Muscle layer of duodenum (tissue), 2 donors: ENCODE data around the gene NOL4L.

Source experiments
- H3K27ac ChIP-seq: one replicate; pipeline ENCODE4 v1.7.0; 2013; ENCODE audit warnings: mild to moderate bottlenecking, low read length
- H3K27me3 ChIP-seq: one replicate; pipeline ENCODE4 v1.7.0; 2013; ENCODE audit warnings: low read depth, mild to moderate bottlenecking, control low read depth, low read length
- H3K36me3 ChIP-seq, 2 donors: one replicate each; pipeline ENCODE4 v1.7.0; 2013; ENCODE audit warnings: low read length in 2 of 2, control low read depth in 1 of 2, mild to moderate bottlenecking in 1 of 2; ENCODE audit not compliant: insufficient read depth in 2 of 2, control insufficient read depth in 1 of 2
- H3K4me1 ChIP-seq, 2 donors: one replicate each; pipeline ENCODE4 v1.7.0; 2013; ENCODE audit warnings: low read length in 2 of 2, mild to moderate bottlenecking in 2 of 2, control low read depth in 1 of 2, moderate library complexity in 1 of 2; ENCODE audit not compliant: insufficient read depth in 2 of 2, control insufficient read depth in 1 of 2
- H3K4me3 ChIP-seq, 2 donors: one replicate each; pipeline ENCODE4 v1.7.0; 2013; ENCODE audit warnings: low read length in 2 of 2, low read depth in 1 of 2, mild to moderate bottlenecking in 1 of 2
- H3K9me3 ChIP-seq, 2 donors: one replicate each; pipeline ENCODE4 v1.7.0; 2013; ENCODE audit warnings: low read length in 2 of 2, control low read depth in 1 of 2, mild to moderate bottlenecking in 1 of 2; ENCODE audit not compliant: control insufficient read depth in 1 of 2
- donor health status: healthy.

The NOL4L gene

GRCh38 chr20:32521780-32522525 lies 63.2 kb downstream of the NOL4L start:
- peaks cover 0 to 32% of the 10 kb centered on the region in 2 donors for H3K4me1 ChIP-seq
- H3K27ac ChIP-seq: no peak overlapping the region
- H3K9me3 ChIP-seq: no peaks in the 10 kb centered on the region
- H3K27me3 ChIP-seq: no peaks in the 10 kb centered on the region
- H3K36me3 ChIP-seq: peaks cover 0 to 11% of the 10 kb centered on the region in 2 donors
- no peak overlapping the region for H3K4me3 ChIP-seq

GRCh38 chr20:32520927-32521203 lies 64.3 kb downstream of the NOL4L start:
- H3K27me3 ChIP-seq: no peaks in the 10 kb centered on the region
- no peaks in the 10 kb centered on the region for H3K9me3 ChIP-seq
- H3K4me3 ChIP-seq: no peak overlapping the region
- H3K27ac ChIP-seq: no peak overlapping the region
- H3K4me1 ChIP-seq: peaks cover 0 to 39% of the 10 kb centered on the region in 2 donors
- H3K36me3 ChIP-seq: peaks cover 0 to 11% of the 10 kb centered on the region in 2 donors

- no peak overlapping the region for H3K4me3 ChIP-seq
- no peaks in the 10 kb centered on the region for H3K9me3 ChIP-seq
- no peaks in the 10 kb centered on the region for H3K27me3 ChIP-seq
- H3K36me3 ChIP-seq: peaks cover 0 to 11% of the 10 kb centered on the region in 2 donors
- peaks cover 0 to 31% of the 10 kb centered on the region in 2 donors for H3K4me1 ChIP-seq
- no peak overlapping the region for H3K27ac ChIP-seq
These were observed 65.8 kb downstream of the NOL4L start for GRCh38 chr20:32519381-32519730.

- H3K27ac ChIP-seq: no peak overlapping the region
- H3K4me1 ChIP-seq: peaks cover 0 to 30% of the 10 kb centered on the region in 2 donors
- H3K27me3 ChIP-seq: no peaks in the 10 kb centered on the region
- no peaks in the 10 kb centered on the region for H3K9me3 ChIP-seq
- H3K36me3 ChIP-seq: peaks cover 0 to 11% of the 10 kb centered on the region in 2 donors
- no peak overlapping the region for H3K4me3 ChIP-seq
These were observed 66.3 kb downstream of the NOL4L start for GRCh38 chr20:32518593-32519380.

- no peak overlapping the region for H3K4me3 ChIP-seq
- no peaks in the 10 kb centered on the region for H3K9me3 ChIP-seq
- no peaks in the 10 kb centered on the region for H3K27me3 ChIP-seq
- peaks cover 0 to 30% of the 10 kb centered on the region in 2 donors for H3K4me1 ChIP-seq
- peaks cover 0 to 11% of the 10 kb centered on the region in 2 donors for H3K36me3 ChIP-seq
- no peak overlapping the region for H3K27ac ChIP-seq
These were observed 67.1 kb downstream of the NOL4L start for GRCh38 chr20:32517914-32518592.

- peaks cover 0 to 11% of the 10 kb centered on the region in 2 donors for H3K36me3 ChIP-seq
- H3K4me3 ChIP-seq: no peak overlapping the region
- H3K4me1 ChIP-seq: peaks cover 0 to 30% of the 10 kb centered on the region in 2 donors
- H3K27me3 ChIP-seq: no peaks in the 10 kb centered on the region
- no peaks in the 10 kb centered on the region for H3K9me3 ChIP-seq
- H3K27ac ChIP-seq: no peak overlapping the region
These were observed 67.6 kb downstream of the NOL4L start for GRCh38 chr20:32517518-32517873.

- H3K27ac ChIP-seq: no peak overlapping the region
These were observed 68.3 kb downstream of the NOL4L start for GRCh38 chr20:32516583-32517517.

DNA sequence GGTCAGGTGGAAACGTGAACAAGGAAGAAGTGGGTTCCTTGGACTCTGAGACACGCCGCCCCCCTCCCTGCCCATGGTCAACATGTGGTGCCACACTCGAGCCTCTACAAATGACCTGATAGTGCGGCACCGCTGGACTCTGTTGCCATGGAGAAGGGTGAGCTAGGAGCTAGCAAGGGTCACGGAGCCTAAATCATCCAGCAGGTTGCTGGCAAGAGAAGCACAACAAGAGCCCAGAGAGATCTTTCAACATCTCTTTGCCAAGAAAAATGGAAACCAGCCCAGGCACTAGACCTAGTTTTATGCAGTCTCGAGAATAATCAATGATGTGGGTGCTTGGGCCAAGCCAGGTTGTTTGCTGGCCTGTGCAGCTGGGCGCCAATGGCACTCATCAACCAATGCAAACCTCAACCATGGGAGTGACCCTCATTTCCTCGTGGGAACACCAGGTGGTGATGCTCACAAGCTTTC lies 69.5 kb downstream of the NOL4L start:
- H3K9me3 ChIP-seq: no peaks in the 10 kb centered on the region
- no peak overlapping the region for H3K4me3 ChIP-seq
- H3K36me3 ChIP-seq: peaks cover 0 to 11% of the 10 kb centered on the region in 2 donors
- no peaks in the 10 kb centered on the region for H3K27me3 ChIP-seq
- H3K4me1 ChIP-seq: peaks cover 0 to 18% of the 10 kb centered on the region in 2 donors
- no peak overlapping the region for H3K27ac ChIP-seq

More at GRCh38 chr20:32516583-32517517, 68.3 kb downstream of the NOL4L start:
- Histone ChIP-seq H3K4me1 (peaks cover 0 to 24% of the 10 kb centered on the region in 2 donors), H3K9me3 (no peaks in the 10 kb centered on the region), H3K27me3 (no peaks in the 10 kb centered on the region), H3K36me3 (peaks cover 0 to 11% of the 10 kb centered on the region in 2 donors), H3K4me3 (no peak overlapping the region)

- Histone ChIP-seq H3K36me3 (peaks cover 0 to 11% of the 10 kb centered on the region in 2 donors), H3K27ac (no peak overlapping the region), H3K27me3 (no peaks in the 10 kb centered on the region), H3K4me1 (peaks cover 0 to 18% of the 10 kb centered on the region in 2 donors), H3K9me3 (no peaks in the 10 kb centered on the region), H3K4me3 (no peak overlapping the region)
These were observed 70.4 kb downstream of the NOL4L start for GRCh38 chr20:32514760-32515159.

DNA sequence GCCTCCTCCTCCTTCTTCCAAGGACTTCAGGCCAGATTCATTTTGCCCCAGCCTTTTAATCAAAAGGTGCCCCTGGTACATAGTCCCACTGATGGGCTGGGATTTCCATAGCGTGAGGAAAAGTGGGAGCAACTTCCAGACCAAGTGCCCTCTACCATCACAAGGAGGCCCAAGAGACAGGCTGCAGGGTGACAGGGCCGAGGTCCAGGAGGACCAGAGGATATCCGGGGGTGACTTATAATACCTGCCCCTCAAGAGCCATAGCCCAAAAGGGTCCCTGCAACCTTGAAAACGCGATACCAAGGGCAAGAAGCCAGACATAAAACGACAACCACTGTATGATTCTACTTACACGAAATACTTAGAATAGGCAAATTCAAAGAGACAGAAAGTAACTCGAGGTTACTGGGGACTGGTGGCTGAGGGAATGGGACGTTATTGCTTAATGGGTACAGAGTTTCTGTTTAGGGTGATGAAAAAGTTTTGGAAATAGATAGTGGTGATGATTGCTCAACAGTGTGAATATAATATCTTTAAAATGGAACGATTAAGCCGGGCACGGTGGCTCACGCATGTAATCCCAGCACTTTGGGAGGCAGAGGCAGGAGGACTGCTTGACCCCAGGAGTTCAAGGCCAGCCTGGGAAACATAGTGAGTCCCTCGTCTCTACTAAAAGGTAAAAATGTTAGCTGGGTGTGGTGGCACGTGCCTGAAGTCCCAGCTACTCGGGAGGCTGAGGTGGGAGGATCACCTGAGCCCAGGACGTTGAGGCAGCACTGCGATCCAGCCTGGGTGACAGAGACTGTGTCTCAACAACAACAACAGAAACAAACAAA lies 71.9 kb downstream of the NOL4L start:
- no peaks in the 10 kb centered on the region for H3K36me3 ChIP-seq
- H3K4me1 ChIP-seq: peaks cover 0 to 15% of the 10 kb centered on the region in 2 donors
- no peaks in the 10 kb centered on the region for H3K27me3 ChIP-seq
- no peak overlapping the region for H3K4me3 ChIP-seq
- no peaks in the 10 kb centered on the region for H3K9me3 ChIP-seq
- no peak overlapping the region for H3K27ac ChIP-seq
